Endothelial cell of umbilical vein (primary cell): Measurements from ENCODE around the gene TRABD2A.
"Not testable (repeated sequence)": the region's sequence is repeated elsewhere in the genome, so short reads cannot be mapped to it uniquely, and the experiment has no call there.

ENCODE experiments used
- CTCF ChIP-seq, 2 donors: IDR thresholded peaks; 1 replicate in 1 of 2; 2 replicates in 1 of 2; pipeline ENCODE4 v1.5.1; 2011; ENCODE audit warnings: low read length in 2 of 2, mild to moderate bottlenecking in 2 of 2, moderate library complexity in 2 of 2, control low read depth in 1 of 2, inconsistent platforms in 1 of 2, low read depth in 1 of 2; ENCODE audit not compliant: insufficient read depth in 1 of 2; ENCODE audit errors: extremely low read depth in 1 of 2
- EZH2 ChIP-seq: IDR thresholded peaks from 2 replicates; pipeline ENCODE4 v1.6.1; 2012; ENCODE audit warnings: borderline replicate concordance, low read depth, mild to moderate bottlenecking, moderate library complexity, low read length, inconsistent platforms; ENCODE audit not compliant: severe bottlenecking
- FOS ChIP-seq: IDR thresholded peaks from 2 replicates; pipeline ENCODE4 v1.6.1; 2011; ENCODE audit warnings: mild to moderate bottlenecking, low read length, moderate library complexity, borderline replicate concordance; ENCODE audit not compliant: insufficient read depth
- GATA2 ChIP-seq: IDR thresholded peaks from 2 replicates; pipeline ENCODE4 v1.7.0; 2011; ENCODE audit warnings: low read depth, mild to moderate bottlenecking, moderate library complexity, mixed read lengths, low read length; ENCODE audit not compliant: insufficient read length, insufficient read depth
- MAX ChIP-seq: IDR thresholded peaks from 2 replicates; pipeline ENCODE4 v1.6.1; 2011; ENCODE audit not compliant: insufficient read depth, insufficient read length
- MYC ChIP-seq: IDR thresholded peaks from one replicate; pipeline ENCODE4 v1.6.1; 2011; ENCODE audit warnings: mild to moderate bottlenecking, low read depth, low read length
- POLR2A ChIP-seq: IDR thresholded peaks from 2 replicates; pipeline ENCODE4 v1.6.1; 2012; ENCODE audit warnings: low read depth, mild to moderate bottlenecking, control low read depth, low read length
- POLR2AphosphoS5 ChIP-seq: IDR thresholded peaks from 2 replicates; pipeline ENCODE4 v1.6.1; 2012; ENCODE audit warnings: low read depth, mild to moderate bottlenecking, control low read depth, low read length, moderate library complexity; ENCODE audit not compliant: insufficient read depth

- not testable (repeated sequence) for TF ChIP-seq CTCF (IDR thresholded peaks at IDR 0.05; ENCODE audit: extremely low read depth in 1 of 2, insufficient read depth in 1 of 2, low read depth in 1 of 2, low read length in 2 of 2); POLR2AphosphoS5; EZH2; POLR2A; FOS; GATA2; MAX; MYC
Observed at GRCh38 chr2:84868327-84868726, 12.6 kb downstream of the TRABD2A start.
